Measurements from ENCODE around the gene TMEM132C.

DNA sequence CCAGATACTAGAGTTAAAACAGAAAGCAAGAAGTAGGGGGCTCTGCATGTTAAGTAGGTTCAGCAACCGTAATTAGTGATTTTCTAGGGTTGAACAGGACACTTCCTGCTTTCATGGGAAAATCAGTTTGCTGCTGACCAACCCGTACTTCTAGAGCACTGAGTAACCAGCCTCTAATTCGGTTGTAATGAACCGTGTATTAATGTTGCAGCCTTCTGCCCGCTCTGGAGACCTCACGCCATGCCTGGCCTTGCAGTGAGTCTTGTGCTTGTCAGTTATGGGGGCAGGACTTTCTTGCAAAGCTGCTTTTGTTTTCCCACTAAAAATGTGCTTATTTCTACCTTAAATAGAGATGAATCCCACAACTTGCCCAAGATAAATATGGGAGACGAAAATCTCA, 89.6 kb downstream of the TMEM132C start:
- TF ChIP-seq POLR2A (IDR thresholded peaks at IDR 0.05; ENCODE audit: low read depth, low read length) (no peak), POLR2AphosphoS5 (IDR thresholded peaks at IDR 0.05; ENCODE audit: low read depth, low read length) (no peak), PAX5 (IDR thresholded peaks at IDR 0.05; ENCODE audit: insufficient read depth, low read length, severe bottlenecking) (no peak), TAF1 (IDR thresholded peaks at IDR 0.05; ENCODE audit: low read depth, low read length) (no peak)
